ES-I3 (cell line): ENCODE data around the gene IGFALS.

Experiments
- H3K36me3 ChIP-seq: 2 replicates; pipeline ENCODE4 v1.6.1; 2013; ENCODE audit warnings: mild to moderate bottlenecking, low read length, control low read depth, moderate library complexity; ENCODE audit not compliant: insufficient read depth
- H3K4me1 ChIP-seq: 2 replicates; pipeline ENCODE4 v1.6.1; 2013; ENCODE audit warnings: mild to moderate bottlenecking, control low read depth, low read length; ENCODE audit not compliant: insufficient read depth
- H3K9ac ChIP-seq: 2 replicates; pipeline ENCODE4 v1.6.1; 2013; ENCODE audit warnings: low read depth, mild to moderate bottlenecking, low read length, moderate library complexity
- H3K9me3 ChIP-seq: 2 replicates; pipeline ENCODE4 v1.6.1; 2013; ENCODE audit warnings: mild to moderate bottlenecking, low read length, moderate library complexity; ENCODE audit not compliant: control insufficient read depth, insufficient read depth

IGFALS gene

DNA sequence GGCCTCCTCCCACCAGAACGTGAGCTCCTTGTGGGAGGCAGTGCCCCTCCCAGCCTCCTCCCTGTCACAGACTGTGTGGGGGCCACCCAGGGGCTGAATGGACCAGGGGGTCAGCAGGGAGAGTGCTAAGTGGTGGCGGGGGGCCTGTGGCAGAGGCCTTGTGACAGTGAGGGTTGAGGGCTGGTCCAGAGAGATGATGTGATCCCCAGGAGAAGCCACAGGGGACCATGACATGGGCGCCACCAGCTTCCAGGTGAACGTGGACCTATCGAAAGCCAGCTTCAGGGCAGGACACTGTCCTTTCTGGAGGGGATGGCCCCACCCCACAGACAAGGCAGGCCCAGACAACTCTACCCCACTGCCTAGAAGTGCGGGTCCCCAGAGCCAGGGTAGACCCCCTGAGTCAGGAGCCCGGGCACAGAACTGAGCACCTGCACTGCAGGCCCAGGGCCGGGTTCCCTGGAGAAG is 14.2 kb downstream of the IGFALS start:
- H3K9me3 ChIP-seq: no peaks in the 10 kb centered on the region
- no peaks in the 10 kb centered on the region; the same call in none of the 2 replicates for H3K36me3 ChIP-seq
- H3K9ac ChIP-seq: no peak overlapping the region
- H3K4me1 ChIP-seq: no peaks in the 10 kb centered on the region; the same call in 1 of the 2 replicates

DNA sequence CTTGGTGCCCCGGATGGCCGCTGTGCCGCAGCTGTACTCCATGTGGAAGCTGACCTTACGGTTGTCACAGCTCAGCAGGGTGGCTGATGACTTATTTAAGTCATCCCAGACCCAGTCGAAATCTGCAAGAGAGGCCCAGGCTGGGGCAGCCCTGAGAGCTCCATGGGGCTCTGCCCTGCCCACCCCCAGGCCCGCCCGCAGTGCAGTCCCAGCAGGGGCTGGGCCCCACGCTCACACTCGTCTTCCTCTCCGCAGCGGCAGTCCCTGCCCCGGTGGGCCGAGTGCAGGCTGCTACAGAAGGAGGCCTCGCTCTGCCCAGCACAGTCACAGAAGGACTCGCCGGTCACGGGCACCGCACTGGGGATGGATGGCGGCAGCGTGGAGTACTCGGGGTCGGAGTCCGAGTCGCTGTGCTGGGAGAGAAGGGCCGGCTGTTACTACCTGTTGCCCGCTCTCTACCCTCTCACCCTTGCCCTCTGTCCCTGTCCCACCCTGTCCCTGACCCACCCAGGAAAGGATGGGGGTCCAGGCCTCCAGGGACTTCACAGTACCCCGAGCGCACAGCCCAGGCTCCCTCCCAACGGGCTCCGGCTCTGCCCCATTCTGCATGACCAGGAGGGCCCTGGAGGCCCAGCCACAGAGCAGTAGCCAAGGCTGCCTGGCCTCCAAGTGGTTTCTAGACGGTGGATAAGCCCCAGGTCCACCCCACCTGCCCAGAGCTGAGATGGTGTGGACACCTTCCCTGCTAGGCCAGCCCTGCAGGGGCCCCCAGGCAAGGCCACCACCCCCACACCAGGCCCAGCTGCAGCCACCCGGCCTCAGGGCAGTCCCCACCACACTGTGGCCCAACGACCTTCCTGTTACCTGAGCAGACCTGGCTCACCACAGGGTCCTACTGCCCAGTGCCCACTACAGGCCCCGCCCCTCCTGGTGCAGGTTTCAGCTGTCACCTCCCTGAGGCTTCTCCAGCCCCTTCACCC is 15.0 kb downstream of the IGFALS start:
- no peaks in the 10 kb centered on the region; the same call in 1 of the 2 replicates for H3K4me1 ChIP-seq
- H3K36me3 ChIP-seq: no peaks in the 10 kb centered on the region; the same call in none of the 2 replicates
- H3K9me3 ChIP-seq: no peaks in the 10 kb centered on the region
- no peak overlapping the region for H3K9ac ChIP-seq

DNA sequence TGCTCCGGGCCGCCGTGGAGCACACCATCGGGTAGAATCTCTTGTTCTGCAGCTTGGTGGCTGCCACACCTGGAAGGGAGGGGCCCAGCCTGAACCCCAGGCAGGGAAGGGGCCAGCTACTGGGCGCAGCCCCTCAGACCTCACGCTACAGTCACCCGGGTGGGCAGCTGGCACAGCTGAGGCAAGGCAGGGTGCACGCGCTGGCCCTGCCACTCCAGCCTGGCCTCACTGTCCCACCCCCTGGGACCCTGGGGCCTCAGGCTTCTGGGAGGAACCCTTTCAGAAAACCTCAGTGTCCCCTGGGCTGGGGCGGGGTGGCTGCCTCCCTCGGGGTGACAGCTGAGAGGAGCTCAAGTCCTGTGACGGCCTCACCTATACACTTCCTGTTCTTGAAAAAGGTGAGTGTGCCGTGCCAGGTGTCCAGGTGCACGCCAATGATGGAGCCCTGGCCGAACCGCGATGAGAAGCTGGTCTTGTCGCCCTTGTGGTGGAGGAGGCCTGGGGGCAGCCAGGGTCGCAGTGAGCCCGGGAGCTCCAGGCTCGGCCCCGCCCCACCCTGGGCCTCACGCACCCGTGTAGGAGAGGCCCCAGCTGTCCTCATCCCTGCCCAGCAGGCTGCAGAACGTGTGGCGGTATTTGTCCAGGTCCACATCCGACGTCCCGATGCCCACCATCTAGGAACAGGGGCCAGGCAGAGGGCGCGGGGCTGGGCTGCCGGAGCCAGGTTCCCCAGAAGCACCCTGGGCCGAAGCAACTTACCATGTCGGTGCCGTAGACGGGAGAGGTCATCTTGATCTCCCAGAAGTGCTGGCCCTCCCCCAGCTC is 15.9 kb downstream of the IGFALS start:
- no peak overlapping the region for H3K9ac ChIP-seq
- no peaks in the 10 kb centered on the region for H3K9me3 ChIP-seq
- no peaks in the 10 kb centered on the region; the same call in 1 of the 2 replicates for H3K4me1 ChIP-seq
- H3K36me3 ChIP-seq: no peaks in the 10 kb centered on the region; the same call in none of the 2 replicates

DNA sequence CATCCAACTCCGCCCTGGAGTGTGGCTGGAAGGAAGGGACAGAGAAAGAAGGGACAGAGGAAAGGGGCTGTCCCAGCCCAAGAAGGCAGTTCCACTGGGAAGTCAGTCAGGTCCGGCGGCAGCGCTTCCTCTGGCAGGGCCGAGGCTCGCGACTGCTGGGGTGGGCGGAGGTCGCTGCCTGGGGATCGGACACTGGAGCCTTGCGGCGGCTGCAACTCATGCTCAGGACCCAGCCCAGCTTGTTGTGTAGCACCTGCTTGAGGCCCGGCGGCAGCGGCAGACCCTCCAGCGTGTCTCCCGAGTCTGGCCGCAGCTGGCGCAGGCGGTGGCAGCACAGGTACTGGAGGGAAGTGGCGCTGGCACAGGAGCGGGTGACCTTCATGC is 16.5 kb downstream of the IGFALS start:
- Histone ChIP-seq H3K9me3 (no peaks in the 10 kb centered on the region), H3K9ac (no peak overlapping the region), H3K4me1 (no peaks in the 10 kb centered on the region; the same call in 1 of the 2 replicates), H3K36me3 (no peaks in the 10 kb centered on the region; the same call in none of the 2 replicates)

DNA sequence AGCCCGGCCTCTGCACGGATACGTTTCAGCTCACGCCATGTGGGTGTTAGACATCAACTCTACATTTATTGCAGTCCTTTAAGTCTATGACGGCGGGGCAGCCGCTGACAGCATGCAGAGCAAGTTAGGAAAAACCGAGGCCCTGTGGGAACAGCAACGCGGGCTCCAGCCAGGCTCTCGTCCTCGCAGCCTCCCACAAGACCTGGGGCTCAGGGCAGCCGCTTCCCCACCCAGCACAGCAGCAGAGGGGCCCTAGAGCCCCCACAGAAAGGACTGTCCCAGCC is 16.9 kb downstream of the IGFALS start:
- H3K36me3 ChIP-seq: no peaks in the 10 kb centered on the region; the same call in none of the 2 replicates

DNA sequence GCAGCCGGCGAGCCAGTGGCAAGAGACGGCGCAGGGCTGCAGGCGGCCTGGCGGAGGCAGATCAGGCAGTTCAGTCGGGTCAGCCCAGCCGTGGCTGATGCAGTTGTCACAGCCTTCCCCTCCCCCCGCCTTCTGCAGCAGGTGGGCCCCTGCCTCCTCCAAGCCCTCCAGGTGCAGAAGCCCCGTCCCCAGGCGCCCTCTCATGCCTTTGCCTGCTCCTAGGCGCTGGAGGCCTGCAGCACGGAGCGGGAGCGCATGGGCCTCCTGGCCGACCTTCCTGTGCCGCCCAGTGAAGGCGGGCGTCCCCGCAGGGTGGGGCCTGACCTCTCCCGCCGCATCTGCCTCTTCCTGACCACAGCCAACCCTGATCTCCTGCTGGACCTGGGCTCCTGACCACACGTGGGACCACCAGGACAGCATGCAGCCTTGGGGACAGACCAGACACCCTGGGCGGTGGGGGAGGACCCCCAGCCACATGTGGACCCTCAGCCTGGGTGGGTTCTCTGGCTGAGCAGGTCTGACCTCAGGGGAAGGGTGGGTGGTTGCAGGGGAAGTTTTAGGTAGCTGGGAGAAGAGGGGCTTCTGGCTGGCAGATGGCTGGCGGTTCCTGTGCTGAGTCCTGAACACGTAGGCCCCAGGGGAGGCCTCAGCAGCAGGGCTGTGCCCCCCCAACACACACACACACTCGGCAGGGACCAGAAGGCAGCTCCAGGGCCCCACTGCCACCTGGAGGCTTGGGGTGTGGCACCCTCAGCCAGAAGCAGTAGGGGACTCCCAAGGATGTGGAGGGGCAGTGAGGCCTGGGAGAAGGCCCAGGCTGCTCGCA is 17.4 kb downstream of the IGFALS start:
- H3K4me1 ChIP-seq: no peaks in the 10 kb centered on the region
- H3K9me3 ChIP-seq: no peaks in the 10 kb centered on the region
- H3K36me3 ChIP-seq: no peaks in the 10 kb centered on the region; the same call in none of the 2 replicates
- no peak overlapping the region for H3K9ac ChIP-seq

More for the DNA sequence above, 16.9 kb downstream of the IGFALS start:
- Histone ChIP-seq H3K4me1 (no peaks in the 10 kb centered on the region; the same call in 1 of the 2 replicates), H3K9ac (no peak overlapping the region), H3K9me3 (no peaks in the 10 kb centered on the region)

DNA sequence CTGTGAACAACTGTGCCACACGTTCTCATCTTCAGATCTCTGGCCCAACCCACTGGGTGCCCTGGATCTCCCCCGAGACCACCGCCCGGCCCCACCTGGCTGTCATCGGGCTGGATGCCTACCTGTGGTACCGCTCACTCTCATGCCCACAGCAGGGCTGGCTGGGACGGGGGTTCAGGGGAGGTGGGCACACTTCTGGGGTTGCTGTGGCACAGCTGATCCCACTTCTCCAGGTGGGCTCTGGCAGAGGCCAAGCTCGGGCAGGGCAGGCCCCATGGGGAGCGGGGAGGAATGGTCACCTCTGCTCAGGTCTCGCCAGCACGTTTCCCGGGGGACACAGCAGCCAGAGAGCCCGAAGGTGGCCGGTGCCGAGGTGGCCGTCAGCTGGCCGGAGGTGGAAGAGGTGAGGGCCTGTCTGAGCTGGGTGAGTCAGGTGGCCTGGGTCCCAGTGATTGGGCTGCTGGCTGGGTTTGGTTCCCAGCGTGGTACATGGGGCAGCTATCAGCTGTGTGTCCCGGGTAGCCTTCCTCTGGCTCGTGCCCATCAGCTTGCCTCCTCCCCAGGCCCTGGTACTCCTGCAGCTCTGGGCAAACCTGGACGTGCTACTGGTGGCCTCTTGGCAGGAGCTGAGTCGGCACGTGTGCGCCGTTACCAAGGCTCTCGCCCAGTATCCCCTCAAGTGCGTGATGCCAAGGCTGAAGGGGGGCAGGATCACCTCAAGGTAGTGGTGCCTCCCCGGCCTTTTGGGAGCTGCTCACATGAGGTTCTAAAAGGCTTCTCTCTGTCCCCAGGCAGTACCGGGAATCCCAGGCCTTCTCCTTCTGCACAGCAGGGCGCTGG is 18.3 kb downstream of the IGFALS start:
- Histone ChIP-seq H3K9me3 (no peaks in the 10 kb centered on the region), H3K9ac (no peak overlapping the region), H3K36me3 (no peaks in the 10 kb centered on the region; the same call in none of the 2 replicates), H3K4me1 (no peaks in the 10 kb centered on the region)

DNA sequence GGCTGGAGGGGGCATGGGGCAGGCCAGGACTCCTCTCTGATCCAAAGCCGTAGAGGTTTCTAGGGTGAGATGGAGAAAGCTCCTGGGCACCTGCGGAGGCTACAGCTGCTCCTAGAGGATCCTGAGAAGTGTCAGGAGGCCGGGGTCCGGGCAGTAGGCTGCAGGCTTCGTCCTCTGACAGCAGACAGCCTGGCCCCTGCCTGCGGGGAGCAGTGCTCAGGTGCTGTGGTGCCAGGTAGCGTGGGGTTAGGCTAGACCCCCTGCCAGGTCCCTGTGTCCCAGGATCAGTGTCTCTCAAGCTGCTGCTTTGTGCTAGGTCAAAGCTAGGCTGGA is 19.1 kb downstream of the IGFALS start:
- no peaks in the 10 kb centered on the region; the same call in none of the 2 replicates for H3K36me3 ChIP-seq
- H3K4me1 ChIP-seq: no peaks in the 10 kb centered on the region
- 0 out of 2 replicates have a peak overlapping the region, but pooled peaks have one; percentile 92 for H3K9ac ChIP-seq
- no peaks in the 10 kb centered on the region for H3K9me3 ChIP-seq

DNA sequence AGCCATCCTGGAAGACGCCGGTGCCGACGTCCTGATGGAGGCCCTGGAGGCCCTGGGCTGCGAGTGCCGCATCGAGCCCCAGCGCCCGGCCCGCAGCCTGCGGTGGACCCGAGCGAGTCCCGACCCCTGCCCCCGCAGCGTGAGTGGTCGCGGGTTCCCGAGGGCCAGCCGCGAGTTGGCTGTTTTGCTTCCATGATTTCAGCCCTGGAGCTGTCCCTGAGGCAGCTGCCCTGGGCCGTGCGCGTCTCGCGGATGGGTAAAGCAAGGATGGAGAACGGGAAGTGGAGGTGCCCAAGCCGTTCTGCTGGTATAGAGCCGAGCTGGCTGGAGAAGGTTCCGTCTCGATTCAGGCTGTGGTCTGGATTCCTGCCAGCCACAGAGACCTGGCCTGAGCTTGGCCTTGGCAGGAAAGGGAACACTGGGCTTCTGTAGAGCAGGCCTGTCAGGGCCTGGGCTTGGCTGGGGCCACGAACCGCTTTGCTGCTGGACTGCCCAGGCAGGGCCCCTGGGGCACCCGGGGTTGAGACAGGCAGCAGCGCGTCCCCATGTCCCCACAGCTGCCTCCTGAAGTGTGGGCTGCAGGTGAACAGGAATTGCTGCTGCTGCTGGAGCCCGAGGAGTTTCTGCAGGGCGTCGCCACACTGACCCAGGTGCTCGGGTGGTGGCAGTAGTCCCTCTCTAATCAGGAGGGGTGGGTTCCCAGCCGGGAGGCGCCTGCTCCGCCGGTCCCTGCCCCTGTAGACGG is 19.6 kb downstream of the IGFALS start:
- H3K9ac ChIP-seq: peak overlapping the region; percentile 92
- no peaks in the 10 kb centered on the region; the same call in none of the 2 replicates for H3K36me3 ChIP-seq
- no peaks in the 10 kb centered on the region for H3K4me1 ChIP-seq
- no peaks in the 10 kb centered on the region for H3K9me3 ChIP-seq

DNA sequence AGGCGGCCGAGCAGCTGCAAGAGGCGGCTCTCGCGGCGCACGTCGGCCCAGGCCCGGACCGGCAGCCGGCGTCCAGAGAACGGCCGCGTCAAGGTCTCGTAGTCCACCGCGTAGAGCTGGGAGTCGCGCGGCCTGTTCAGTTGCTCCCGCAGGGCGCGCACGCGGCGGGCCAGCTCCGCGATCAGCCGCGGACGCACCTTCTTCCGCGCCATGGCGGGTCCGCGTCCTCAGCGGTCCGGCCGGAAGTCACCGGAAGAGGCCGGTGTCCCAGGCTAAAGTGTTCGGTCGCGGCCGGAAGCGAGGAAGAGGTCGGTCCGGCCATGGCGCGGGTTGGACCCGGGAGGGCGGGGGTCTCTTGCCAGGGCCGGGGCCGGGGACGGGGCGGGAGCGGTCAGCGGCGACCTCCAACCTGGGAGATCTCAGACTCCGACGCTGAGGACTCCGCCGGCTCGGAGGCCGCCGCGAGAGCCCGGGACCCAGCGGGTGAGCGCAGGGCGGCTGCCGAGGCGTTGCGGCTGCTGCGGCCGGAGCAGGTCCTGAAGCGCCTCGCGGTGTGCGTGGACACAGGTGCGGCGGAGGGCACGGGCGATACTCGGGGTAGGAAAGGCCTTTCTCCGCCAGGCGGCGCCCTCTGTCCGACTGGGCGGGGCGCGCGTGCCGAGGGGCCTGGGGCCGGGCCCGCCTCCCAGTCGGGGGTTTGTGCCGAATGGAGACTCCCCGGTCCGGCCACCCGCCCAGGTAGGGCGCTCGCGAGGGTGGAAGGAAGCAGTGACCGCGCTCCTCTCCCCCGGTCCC is 20.4 kb downstream of the IGFALS start, which contains the start of gene MRPS34:
MRPS34 (minus strand) TSS at position 227 of the 795 bp plus-strand sequence; CDS start at position 212, 15 bp downstream.
- Histone ChIP-seq H3K4me1 (no peaks in the 10 kb centered on the region), H3K9me3 (no peaks in the 10 kb centered on the region), H3K36me3 (no peaks in the 10 kb centered on the region; the same call in 1 of the 2 replicates), H3K9ac (peak within 1 kb of the TSS; percentile 92)

DNA sequence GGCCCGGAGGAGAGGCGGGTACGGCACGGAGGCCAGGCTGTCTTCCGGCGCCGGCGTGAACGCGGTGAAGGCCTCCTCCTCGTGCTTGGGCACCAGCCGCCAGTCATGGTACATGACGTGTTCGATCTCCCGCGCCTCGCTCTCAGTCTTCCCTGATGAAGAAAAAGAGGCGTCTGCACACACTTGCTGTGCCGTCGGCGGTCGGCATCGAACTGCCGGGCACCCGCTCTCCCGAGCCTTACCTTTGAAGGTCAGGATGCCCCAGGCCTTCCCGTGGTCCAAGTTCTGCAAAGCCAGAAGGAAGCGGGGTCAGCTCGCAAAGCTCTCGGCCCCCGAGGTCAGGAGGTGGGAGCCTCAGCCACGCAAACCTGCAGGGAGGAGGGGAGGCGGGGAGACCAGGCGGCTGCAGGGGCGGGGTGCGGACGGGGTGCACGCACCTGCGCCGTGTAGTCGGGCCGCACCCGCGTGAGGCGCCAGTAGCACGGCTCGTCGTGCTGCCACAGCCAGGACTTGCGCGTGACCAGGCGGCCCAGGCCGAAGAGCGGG is 21.1 kb downstream of the IGFALS start, which contains the start of gene EME2:
EME2 (plus strand) TSS at position 449 of the 546 bp plus-strand sequence. CDS start 418 bp downstream, outside the sequence.
- H3K36me3 ChIP-seq: no peaks in the 10 kb centered on the region; the same call in 1 of the 2 replicates
- H3K4me1 ChIP-seq: no peaks in the 10 kb centered on the region
- H3K9me3 ChIP-seq: no peaks in the 10 kb centered on the region
- peak within 1 kb of the TSS; percentile 92 for H3K9ac ChIP-seq
